HL-60 (cell line): ENCODE data around the gene COBL.

Source experiments
- GABPA ChIP-seq: IDR thresholded peaks from 2 replicates; pipeline ENCODE4 v1.6.1; 2012; ENCODE audit warnings: low read depth
- POLR2AphosphoS5 ChIP-seq: IDR thresholded peaks from 2 replicates; pipeline ENCODE4 v1.6.1; 2012; ENCODE audit warnings: low read depth
- SPI1 ChIP-seq: IDR thresholded peaks from 2 replicates; pipeline ENCODE4 v1.6.1; 2012; ENCODE audit warnings: low read depth, mild to moderate bottlenecking, borderline replicate concordance
- TF ChIP-seq, protein P1 (sequence below): IDR thresholded peaks from one replicate; pipeline ENCODE4 v1.5.1; 2011; ENCODE audit warnings: low read length, control low read depth, inconsistent platforms; ENCODE audit not compliant: insufficient read depth
- TF ChIP-seq, protein P2 (sequence below): IDR thresholded peaks from 2 replicates; pipeline ENCODE4 v1.6.1; 2012; ENCODE audit warnings: low read depth; ENCODE audit not compliant: insufficient replicate concordance

DNA sequence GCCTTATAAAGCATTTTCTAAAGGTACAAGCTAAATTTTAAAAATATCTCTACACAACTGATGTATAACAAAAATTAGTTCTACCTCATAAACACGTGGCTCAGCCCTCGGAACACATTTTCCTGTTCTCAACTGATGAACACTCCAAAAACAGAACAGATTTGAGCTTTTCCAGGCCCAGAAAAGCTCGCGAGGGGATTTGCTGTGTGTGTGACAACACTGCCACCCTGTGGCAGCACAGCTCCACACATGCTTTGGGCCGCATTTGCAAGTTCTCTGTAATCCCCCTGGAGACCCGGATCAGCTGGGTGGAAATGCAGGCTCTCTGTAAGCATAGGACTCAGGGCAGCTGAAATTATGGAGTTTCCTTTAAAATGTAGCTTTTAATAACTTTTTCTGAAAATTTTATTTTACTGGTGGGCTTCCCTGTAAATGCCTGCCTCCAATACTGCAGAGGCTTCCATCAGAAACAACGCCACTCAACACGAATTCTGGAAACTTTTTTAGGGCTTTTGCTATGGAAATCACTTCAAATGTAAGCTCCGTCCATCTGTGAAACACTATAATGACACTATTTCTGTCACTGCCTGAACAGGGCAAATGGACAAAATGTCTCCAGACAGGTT, 155.5 kb downstream of the COBL start:
- TF ChIP-seq, protein P1, sequence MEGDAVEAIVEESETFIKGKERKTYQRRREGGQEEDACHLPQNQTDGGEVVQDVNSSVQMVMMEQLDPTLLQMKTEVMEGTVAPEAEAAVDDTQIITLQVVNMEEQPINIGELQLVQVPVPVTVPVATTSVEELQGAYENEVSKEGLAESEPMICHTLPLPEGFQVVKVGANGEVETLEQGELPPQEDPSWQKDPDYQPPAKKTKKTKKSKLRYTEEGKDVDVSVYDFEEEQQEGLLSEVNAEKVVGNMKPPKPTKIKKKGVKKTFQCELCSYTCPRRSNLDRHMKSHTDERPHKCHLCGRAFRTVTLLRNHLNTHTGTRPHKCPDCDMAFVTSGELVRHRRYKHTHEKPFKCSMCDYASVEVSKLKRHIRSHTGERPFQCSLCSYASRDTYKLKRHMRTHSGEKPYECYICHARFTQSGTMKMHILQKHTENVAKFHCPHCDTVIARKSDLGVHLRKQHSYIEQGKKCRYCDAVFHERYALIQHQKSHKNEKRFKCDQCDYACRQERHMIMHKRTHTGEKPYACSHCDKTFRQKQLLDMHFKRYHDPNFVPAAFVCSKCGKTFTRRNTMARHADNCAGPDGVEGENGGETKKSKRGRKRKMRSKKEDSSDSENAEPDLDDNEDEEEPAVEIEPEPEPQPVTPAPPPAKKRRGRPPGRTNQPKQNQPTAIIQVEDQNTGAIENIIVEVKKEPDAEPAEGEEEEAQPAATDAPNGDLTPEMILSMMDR, result peak; percentile 82
- TF ChIP-seq POLR2AphosphoS5, result no peak
- no peak for TF ChIP-seq GABPA
- TF ChIP-seq, protein P2, sequence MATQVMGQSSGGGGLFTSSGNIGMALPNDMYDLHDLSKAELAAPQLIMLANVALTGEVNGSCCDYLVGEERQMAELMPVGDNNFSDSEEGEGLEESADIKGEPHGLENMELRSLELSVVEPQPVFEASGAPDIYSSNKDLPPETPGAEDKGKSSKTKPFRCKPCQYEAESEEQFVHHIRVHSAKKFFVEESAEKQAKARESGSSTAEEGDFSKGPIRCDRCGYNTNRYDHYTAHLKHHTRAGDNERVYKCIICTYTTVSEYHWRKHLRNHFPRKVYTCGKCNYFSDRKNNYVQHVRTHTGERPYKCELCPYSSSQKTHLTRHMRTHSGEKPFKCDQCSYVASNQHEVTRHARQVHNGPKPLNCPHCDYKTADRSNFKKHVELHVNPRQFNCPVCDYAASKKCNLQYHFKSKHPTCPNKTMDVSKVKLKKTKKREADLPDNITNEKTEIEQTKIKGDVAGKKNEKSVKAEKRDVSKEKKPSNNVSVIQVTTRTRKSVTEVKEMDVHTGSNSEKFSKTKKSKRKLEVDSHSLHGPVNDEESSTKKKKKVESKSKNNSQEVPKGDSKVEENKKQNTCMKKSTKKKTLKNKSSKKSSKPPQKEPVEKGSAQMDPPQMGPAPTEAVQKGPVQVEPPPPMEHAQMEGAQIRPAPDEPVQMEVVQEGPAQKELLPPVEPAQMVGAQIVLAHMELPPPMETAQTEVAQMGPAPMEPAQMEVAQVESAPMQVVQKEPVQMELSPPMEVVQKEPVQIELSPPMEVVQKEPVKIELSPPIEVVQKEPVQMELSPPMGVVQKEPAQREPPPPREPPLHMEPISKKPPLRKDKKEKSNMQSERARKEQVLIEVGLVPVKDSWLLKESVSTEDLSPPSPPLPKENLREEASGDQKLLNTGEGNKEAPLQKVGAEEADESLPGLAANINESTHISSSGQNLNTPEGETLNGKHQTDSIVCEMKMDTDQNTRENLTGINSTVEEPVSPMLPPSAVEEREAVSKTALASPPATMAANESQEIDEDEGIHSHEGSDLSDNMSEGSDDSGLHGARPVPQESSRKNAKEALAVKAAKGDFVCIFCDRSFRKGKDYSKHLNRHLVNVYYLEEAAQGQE, result no peak
- TF ChIP-seq SPI1, result no peak
